Fibroblast of skin of abdomen (primary cell): ENCODE results near the gene PRH1. TPM values are rescaled to one million over a fixed set of nuclear protein-coding genes. Genes with fewer than 3 reads are reported as not detected.

Source experiments
- DNase-seq: peaks from one replicate; pipeline ENCODE4 v3.0.0-alpha.2; 2013
- polyA plus RNA-seq, 2 experiments: library from polyadenylated mRNA; unstranded; fragments of 120-200 nt; gene quantifications; one replicate each; pipeline ENCODE4 v1.2.1, GENCODE V29; 2013; ENCODE audit not compliant: insufficient read length in 2 of 2

The PRH1 gene
- 6.9 TPM for polyA plus RNA-seq (2013, experiment 1 of 2; ENCODE audit: insufficient read length)
- polyA plus RNA-seq (2013, experiment 2 of 2; ENCODE audit: insufficient read length) = 5.9 TPM

DNA sequence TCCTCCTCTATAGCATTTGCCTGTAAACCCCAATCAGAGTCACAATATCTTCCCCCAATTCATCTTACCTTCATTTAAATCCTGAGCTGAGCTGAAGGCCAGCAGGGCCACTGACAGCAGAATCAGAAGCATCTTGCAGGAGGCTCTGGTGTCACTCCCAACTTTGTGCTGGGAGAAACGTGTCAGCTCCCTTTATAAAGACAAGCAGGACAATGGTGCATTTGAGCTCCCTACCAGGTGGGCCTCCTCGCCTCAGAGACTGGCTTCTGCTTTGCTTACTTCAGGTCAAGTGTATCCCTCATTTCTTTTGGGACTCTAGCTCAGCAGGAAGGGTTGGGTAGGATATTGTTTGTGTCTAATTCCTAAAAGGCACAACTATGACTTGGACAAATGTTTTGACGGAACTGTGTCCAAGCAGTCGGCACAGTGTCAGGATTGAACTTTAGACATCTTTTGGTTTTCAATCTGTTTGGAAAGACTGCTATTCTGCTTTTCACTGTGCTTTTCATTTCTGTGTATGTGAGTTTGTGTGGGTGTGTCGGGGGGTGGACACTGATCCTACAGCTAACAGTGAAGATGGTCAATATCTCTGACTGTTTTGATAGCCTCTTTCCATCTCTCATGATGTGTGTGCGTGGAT is at the start of gene PRH1:
Gene PRH1, minus strand, starts transcription at position 170 of the 640 bp plus-strand sequence. Its CDS starts 38 bp downstream, at position 132.
- DNase-seq = no peak

DNA sequence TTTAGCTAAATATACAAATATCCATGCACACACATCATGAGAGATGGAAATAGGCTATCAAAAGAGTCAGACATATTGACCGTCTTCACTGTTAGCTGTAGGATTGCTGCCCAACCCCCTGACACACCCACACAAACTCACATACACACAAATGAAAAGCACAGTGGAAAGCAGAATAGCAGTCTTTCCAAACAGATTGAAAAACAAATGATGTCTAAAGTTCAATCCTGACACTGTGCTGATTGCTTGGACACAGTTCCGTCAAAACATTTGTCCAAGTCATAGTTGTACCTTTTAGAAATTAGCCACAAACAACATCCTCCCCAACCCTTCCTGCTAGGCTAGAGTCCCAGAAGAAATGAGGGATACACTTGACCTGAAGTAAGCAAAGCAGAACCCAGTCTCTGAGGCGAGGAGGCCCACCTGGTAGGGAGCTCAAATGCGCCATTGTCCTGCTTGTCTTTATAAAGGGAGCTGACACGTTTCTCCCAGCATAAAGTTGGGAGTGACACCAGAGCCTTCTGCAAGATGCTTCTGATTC is 44.8 kb upstream of the PRH1 start, which contains the start of gene PRH2:
Gene PRH2, plus strand, starts transcription at position 491 of the 541 bp plus-strand sequence. Its CDS starts 38 bp downstream, at position 529.
- DNase-seq = no peak

DNA sequence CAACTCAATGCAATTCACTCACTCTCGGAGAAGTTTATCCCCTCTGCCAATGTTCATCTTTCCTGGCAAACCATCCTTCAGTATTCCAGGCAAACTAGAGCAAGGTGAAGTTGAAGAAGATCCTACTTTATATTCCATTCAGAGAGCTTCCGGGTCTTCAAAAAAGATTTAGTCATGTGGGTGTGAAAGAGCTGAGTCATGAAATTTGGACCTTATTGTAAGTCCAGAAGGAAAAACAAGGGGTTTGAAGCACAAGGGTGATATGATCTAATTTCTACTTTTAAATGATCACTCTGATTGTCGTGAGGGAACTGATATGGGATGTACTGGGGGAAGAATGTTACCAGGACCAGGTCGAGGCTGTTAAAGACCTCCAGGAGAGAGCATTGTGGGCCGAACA is 42.2 kb upstream of the PRH1 start:
- no peak for DNase-seq

DNA sequence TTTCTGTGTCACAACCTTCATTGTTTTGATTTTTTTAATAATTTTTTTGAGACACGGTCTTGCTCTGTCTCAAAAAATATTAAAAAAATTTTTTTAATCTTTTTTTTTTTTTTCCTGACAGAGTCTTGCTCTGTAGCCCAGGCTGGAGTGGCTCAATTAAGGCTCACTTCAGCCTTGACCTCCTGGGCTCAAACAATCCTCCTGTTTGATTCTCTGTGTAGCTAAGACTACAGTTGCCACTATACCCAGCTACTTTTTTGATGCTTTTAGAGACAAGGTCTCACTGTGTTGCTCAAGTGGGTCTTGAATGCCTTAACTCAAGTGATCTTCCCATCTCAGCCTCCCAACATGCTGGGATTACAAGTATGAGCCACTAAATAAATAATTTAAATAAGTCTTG is 35.8 kb upstream of the PRH1 start:
- DNase-seq = no peak

DNA sequence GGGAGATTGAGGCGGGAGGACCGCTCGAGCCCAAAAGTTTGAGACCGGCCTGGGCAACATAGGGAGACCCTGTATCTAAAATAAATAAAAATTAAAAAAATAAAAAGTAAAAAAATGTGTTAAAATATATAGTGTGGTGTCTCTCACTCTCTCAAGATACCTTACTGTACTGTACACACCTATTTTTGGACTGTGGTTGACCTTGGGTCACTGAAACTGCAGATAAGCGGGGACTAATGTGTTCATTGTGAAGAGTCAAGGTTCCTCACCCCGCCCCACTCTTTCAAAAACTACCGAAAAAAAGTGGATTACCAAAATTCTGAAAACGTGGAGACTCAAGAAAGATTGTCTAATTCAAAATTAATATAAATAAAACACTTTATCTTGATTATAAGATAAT is 26.3 kb upstream of the PRH1 start:
- DNase-seq = no peak

DNA sequence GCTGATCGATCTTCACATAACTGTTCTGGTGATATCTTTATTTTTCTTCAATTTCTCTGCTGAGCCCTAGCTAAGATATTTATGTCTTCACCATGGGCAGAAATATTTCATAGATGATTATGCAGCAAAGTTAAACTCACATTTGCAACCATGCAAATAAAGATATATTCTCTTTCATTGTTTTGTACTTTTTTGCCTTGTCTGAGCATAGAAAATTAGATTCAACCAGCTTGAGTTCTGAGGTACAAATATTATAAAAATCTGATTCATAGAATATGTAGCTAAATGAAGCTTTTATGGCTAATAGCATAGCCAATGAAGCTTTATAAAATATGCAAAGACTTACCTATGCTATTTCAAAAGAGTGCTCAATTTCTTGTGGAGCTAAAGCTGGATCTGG is 25.4 kb upstream of the PRH1 start, which contains the start of gene TAS2R13:
Gene TAS2R13, minus strand, starts transcription at position 101 of the 400 bp plus-strand sequence. CDS start 264 bp downstream, outside the sequence.
- DNase-seq = no peak

DNA sequence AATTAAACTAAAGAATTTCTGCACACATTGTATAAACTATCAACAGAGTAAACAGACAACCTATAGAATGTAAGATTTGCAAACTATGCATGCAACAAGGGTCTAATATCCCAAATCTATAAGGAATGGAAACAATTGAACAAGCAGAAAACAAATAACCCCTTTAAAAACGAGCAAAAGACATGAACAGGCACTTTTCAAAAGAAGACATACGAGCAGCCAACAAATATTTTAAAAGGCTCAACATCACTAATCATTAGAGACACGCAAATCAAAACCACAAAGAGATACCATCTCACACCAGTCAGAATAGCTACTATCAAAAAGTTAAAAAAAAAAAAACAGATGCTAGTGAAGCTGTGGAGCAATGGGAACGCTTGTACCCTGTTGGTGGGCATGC is 20.6 kb upstream of the PRH1 start:
- DNase-seq = no peak

DNA sequence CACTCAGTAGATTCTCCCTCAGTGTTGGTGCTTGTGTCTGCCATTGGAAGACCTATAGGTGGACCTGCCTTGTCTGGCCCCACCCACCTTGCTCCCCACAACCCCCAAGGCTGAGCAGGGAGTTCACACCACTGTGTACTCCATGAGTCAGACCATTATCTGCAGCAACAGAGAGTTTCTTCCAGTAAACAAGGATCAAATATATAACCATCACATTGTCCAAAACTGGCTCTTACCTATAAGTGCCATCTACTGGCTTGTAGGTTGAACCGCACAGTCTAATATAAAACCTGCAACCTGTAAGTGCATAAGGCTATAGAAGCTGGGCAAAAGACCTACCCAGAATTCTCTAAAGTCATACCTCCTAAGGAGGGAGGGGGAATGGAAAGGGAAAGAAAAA is 17.4 kb upstream of the PRH1 start:
- no peak for DNase-seq

DNA sequence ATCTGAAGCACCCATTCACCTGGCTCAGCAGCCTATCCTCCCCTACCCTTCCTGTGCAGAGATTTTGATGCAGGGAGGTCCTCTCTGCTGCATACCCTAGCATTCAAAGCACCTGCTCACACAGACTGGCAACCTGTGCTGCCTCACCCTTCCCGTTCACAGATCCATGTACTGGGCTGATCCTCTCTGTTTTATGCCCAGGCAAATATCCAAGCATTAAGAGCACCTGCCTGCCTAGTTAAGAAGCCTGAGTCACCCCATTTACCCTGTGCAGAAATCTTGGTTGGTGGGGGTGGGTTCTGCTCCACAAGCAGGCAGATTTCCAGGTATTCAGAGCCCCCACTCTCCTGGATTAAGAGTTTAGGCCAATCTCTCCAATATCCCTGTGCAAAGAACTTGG is 16.9 kb upstream of the PRH1 start:
- DNase-seq = no peak

DNA sequence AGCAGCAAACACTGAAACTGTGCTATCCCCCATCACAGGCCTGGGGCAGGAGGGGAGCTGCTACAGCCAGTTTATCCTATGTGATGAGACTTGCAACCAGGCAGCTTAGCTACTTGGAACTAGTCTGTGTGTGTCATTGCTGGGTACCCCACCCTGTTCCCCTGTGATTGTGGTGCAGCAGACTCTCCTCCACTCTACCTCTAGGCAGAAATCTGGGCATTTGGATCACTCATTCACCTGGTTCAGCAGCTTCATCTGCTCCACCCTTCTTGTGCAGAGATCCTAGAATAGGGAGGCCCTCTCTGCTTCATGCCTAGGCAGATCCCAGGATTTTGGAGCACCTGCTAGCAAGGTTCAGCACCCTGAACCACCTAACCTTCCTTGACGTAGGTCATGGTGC is 16.5 kb upstream of the PRH1 start:
- no peak for DNase-seq

DNA sequence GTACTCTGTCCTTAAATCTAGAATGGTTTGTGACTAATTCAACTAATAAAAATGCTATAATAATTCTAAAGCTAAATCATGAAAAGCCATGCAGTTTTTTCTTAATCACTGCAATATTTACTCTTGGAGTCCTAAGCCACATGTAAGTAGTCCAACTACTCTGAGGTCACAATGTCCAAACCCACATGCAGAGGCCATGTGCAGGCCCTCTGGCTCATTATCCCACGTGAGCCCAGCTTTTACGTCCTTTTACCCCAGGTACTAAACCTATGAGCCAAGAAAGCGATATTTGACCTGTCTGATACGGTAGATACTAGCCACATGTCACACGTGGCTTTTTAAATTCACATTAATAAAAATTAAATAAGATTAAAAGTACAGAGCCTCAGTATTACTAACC is 12.8 kb upstream of the PRH1 start:
- DNase-seq = no peak

DNA sequence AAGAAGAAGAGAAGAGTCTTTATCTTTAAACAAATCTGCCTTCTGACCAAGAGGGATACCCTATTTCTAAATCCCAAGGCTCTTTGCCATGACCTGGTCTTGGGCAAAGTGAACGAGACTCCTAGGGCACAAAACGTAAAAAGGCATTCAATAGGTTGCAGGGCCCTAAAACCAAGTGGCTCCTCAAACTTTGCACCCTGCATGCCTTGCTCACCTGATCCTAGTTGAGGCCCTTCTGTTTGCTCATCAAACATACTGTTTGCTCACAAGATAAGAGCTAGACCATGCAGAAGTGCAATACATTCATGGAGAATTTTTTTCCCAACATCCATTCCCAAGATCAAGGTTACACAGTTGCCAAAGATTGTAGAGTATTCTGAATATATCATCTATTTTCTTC is 7.9 kb upstream of the PRH1 start:
- no peak for DNase-seq

DNA sequence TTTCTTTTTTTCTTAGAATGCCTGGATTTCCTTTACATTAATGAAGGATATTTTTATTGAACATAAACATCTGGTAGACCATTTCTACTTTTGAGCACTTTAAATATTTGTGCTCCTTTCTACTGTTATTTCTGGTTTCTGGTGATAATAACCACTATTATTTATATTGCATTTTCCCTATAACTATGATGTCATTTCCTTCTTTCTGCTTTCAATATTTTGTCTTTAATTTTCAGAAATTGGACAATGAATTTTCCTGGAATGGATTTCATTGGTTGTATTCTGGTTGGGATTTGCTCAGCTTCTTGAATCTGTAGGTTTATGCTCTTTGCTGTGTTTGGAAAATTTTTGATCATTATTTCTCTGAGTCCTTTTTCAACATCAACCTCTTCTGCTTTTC is 5.2 kb upstream of the PRH1 start:
- no peak for DNase-seq

DNA sequence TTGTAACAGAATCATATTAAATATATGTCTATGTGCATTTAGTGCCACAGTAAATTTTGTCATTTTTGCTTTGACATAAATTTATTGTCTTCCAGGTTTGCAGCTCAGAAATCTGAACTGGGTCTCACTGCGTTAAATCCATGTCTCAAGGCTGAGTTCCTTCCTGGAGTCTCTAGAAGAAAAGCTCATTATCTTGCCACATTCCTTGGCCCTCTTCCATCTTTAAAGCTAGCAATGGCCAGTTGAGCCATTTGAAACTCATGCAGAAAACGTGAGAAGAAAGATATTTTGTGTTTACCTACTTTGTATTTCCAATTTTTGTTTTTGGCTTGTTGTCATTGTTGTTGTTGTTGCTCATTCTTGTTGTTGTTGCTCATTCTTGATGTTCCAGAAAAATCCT is 10.7 kb downstream of the PRH1 start:
- DNase-seq = peak; percentile 13

DNA sequence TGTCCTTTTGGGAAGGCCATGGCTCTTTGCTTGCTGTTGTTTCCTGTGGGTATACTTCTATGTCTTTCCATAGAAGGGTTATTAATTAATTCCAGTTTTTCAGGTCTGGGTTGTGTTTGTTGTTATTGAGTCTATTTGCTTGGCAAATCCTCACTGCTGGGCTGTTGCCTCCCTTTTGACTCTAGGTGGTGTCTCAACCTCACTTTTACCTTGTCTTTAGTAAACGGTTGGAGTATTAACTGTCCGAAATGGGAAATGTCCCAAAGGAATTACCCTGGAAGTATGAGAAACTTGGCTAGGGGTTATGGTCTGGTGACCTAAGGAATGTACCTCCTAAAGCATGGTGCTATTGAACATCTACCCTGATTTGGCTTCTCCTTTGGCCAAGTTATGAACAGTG is 16.7 kb downstream of the PRH1 start:
- no peak for DNase-seq

DNA sequence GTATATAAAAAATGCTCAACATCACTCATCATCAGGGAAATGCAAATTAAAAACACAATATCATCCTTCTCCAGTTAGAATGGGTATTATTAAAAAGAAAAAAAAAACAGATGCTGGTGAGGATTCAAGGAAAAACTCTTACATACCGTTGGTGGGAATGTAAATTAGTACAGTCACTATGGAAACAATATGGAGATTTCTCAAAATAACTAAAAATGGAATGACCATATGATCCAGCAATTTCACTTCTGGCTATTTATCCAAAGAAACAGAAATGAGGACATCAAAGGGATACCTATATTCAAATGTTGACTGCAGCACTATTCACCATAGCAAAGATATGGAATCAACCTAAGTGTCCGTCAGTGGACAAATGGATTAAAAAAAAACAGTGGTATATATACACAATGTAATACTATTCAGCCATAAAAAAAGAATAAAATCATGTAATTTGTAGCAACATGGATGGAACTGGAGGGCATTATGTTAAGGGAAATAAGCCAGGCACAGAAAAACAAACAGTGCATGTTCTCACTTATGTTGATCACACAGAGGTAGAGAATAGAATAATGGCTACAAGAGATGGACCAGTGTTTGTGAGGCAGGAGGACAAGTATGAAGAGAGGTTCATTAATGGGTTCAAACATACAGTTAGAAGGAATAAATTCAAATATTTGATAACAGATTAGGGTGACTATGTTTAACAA is 20.4 kb downstream of the PRH1 start:
- DNase-seq = no peak

DNA sequence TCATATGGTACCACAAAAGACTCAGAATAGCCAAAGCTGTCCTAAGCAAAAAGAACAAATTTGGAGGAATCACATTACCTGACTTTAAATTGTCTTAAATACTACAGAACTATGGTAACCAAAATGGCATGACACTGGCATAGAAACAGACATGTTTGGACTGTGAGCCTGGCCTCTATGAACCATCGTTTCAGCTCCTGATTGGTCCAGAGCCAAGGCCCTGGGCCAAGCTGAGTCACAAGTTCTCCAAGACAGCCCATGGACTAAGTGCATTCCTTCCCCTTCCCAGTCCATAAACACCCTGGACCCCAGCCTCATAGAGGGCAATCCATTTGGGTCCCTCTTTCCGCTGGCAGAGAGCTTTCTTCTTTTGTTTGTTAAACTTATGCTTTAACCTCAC is 22.7 kb downstream of the PRH1 start:
- no peak for DNase-seq

DNA sequence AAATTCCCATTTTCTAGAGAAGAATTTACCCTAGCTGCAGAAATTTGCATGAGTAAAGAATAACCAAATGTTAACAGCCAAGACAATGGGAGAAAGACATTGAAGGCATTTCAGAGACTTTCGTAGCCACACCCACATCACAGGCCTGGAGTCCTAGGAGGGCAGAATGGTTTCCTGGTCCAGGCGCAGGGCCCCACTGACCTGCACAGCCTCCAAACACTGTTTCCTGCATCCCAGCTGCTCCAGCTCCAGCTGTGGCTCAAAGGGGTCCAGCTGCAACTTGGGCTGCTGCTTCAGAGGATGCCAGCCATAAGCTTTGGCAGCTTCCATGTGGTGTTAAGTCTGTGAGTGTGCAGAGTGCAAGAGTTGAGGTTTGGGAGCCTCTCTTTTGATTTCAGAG is 28.2 kb downstream of the PRH1 start:
- DNase-seq = no peak

DNA sequence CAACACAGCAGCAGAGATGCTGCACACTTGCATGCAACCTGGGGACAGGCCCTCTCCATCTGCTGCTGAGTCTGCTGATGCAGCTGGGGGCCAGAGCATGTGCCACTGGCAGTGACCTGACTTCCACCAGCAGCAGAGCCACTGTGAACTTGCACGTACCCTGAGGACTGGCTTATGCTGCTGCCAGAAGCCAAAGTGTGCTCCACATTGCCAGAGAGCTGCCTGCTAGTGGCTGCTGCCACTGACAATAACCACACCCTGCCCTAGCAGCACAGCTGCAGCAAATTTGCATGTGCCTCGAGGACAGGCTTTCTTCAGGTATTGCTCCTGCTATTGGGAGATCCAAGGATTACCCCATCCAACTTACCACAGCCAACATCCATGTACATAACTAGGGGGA is 30.3 kb downstream of the PRH1 start:
- DNase-seq = no peak

DNA sequence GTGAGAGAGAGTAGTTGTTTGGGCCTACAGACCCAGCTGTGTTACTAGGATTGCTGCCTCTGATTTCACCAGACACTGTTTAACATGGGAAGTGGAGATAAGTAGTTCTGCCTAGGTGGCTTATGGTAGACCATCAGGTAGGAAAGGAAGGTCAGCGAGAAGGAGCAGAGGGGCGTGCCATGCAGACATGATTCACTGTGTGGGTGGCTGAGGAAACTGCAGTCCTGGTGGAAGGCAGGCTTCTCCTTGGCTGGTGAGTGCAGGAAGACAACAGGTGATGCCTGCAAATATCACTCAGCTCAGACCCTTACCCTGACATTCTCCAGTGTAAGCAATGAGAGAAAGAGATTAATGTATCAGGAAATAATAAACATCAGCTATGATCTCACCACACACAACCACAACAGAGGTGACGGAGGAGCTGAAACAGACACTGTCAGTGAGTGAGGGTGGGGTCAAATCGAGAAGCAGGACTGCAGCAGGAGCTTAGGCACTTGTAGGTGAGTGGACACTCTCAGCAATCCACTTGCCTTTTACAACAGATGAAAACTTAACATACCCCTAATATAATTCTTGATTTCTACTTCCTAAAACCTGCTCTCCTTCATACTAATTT is 32.7 kb downstream of the PRH1 start:
- DNase-seq = no peak

DNA sequence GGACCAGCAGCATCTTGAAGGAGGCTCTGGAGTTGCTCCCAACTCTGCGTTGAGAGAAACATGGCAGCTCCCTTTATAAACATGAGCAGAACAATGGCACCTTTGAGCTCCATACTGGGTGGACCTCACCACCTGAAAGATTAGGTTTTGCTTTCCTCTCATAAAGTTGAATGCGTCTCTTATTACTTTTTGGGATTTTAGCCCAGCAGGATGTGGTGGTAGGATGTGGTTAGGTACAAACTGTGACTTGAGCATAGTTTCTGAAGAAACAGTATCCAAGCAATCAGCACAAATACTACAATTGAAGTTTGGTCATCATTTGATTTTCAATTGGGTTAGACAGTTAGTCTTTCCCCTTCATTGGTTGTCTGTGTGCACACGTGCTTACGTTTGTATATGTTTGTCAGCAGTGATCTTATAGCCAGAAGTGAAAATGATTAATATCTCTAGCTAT is 34.6 kb downstream of the PRH1 start, which contains the start of gene PRR4:
Gene PRR4, minus strand, starts transcription at position 51 of the 454 bp plus-strand sequence. Its CDS starts 38 bp downstream, at position 13.
- no peak for DNase-seq

DNA sequence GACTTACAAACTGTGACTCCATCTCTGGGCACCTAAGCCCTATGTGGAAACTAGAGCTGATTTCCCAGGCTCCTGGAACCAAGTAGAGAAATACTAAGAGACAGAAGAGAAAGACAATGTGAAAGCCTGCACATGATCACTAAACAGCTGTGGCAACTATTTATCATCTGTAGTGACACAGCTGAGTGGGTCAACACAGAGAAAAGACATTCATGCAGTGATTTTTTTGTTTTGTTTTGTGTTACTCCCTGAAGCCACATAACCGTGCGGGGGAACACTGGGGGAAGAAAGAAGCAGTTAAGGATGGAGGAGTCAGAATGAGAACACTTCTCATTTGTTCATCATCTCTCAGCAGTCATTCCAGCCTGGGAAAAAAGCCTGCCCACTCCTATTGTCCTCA is 36.3 kb downstream of the PRH1 start:
- DNase-seq = no peak

DNA sequence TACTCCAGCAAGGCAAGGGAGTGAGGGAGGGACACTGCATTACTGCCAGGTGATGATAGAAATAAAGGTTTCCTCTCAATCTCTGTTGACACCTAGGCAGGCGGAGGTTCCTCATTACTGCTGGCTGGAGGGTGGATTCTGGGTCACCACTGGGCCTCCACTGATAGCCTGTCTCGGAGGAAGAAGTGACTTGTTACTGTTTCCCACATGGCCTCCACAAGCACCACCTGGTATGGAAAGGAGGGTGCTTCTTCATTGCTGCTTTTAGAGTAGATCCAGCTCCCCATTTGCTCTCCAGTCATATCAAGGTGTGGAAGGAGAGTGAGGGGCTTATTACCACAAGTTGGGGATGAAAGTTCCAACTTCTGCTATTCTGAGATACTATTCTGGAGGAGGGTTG is 41.2 kb downstream of the PRH1 start:
- DNase-seq = no peak
